HepG2 (cell line): Measurements from ENCODE around the gene SERPINE2. TPM values are rescaled to one million over a fixed set of nuclear protein-coding genes. Genes with fewer than 3 reads are reported as not detected.

Experiments used
- ESRRA ChIP-seq: sonication (generic); formaldehyde crosslinking; IDR thresholded peaks from 2 replicates; pipeline ENCODE4 v1.5.1; 2020; ENCODE audit warnings: mild to moderate bottlenecking, low read depth, missing genetic modification reagents
- ETV6 ChIP-seq: sonication (generic); formaldehyde crosslinking; conservative IDR thresholded peaks from 2 replicates; pipeline ENCODE4 v1.4.0; 2020; ENCODE audit warnings: missing genetic modification reagents
- MYC ChIP-seq: sonication (generic); formaldehyde crosslinking; IDR thresholded peaks from 2 replicates; pipeline ENCODE4 v1.9.0; 2021; ENCODE audit warnings: missing genetic modification reagents, borderline replicate concordance
- REL ChIP-seq: sonication (generic); formaldehyde crosslinking; conservative IDR thresholded peaks from 2 replicates; pipeline ENCODE4 v1.8.0; 2022; ENCODE audit warnings: mild to moderate bottlenecking, missing genetic modification reagents, moderate library complexity
- RFXAP ChIP-seq: sonication (generic); formaldehyde crosslinking; IDR thresholded peaks from 2 replicates; pipeline ENCODE4 v1.4.0; 2020; ENCODE audit warnings: missing genetic modification reagents, borderline replicate concordance
- SIX4 ChIP-seq: sonication (generic); formaldehyde crosslinking; IDR thresholded peaks from 2 replicates; pipeline ENCODE4 v1.4.0; 2020; ENCODE audit warnings: missing genetic modification reagents
- ZBTB38 ChIP-seq: sonication (generic); formaldehyde crosslinking; IDR thresholded peaks from 2 replicates; pipeline ENCODE4 v1.5.1; 2020; ENCODE audit warnings: mild to moderate bottlenecking, missing genetic modification reagents
- ZBTB46 ChIP-seq: sonication (generic); formaldehyde crosslinking; IDR thresholded peaks from 2 replicates; pipeline ENCODE4 v1.4.0; 2020; ENCODE audit warnings: mild to moderate bottlenecking, missing genetic modification reagents, borderline replicate concordance
- ZNF296 ChIP-seq: sonication (generic); formaldehyde crosslinking; conservative IDR thresholded peaks from 2 replicates; pipeline ENCODE4 v1.5.0; 2020; ENCODE audit warnings: mild to moderate bottlenecking, missing genetic modification reagents
- ZNF33B ChIP-seq: sonication (generic); formaldehyde crosslinking; IDR thresholded peaks from 2 replicates; pipeline ENCODE4 v1.5.1; 2020; ENCODE audit warnings: mild to moderate bottlenecking, missing genetic modification reagents
- ZNF407 ChIP-seq: sonication (generic); formaldehyde crosslinking; IDR thresholded peaks from one replicate; pipeline ENCODE4 v1.5.1; 2020; ENCODE audit warnings: mild to moderate bottlenecking, missing genetic modification reagents; ENCODE audit errors: not compliant biosample characterization
- ZNF446 ChIP-seq: sonication (generic); formaldehyde crosslinking; IDR thresholded peaks from 2 replicates; pipeline ENCODE4 v1.5.0; 2020; ENCODE audit warnings: mild to moderate bottlenecking, missing genetic modification reagents
- ZNF451 ChIP-seq: sonication (generic); formaldehyde crosslinking; IDR thresholded peaks from 2 replicates; pipeline ENCODE4 v1.5.0; 2020; ENCODE audit warnings: mild to moderate bottlenecking, missing genetic modification reagents
- ZNF546 ChIP-seq: sonication (generic); formaldehyde crosslinking; conservative IDR thresholded peaks from 2 replicates; pipeline ENCODE4 v1.8.1; 2023; ENCODE audit warnings: mild to moderate bottlenecking, missing genetic modification reagents
- ZNF800 ChIP-seq: sonication (generic); formaldehyde crosslinking; IDR thresholded peaks from 2 replicates; pipeline ENCODE4 v1.4.0; 2020; ENCODE audit warnings: missing genetic modification reagents
- polyA plus RNA-seq, 8 experiments: library from polyadenylated mRNA; depleted of rRNA in 3 of 8; stranded (reverse) in 7 of 8; unstranded in 1 of 8; fragments of >200 nt; fragmentation: Illumina TruSeq in 4 of 8; extraction: Trizol in 4 of 8; gene quantifications; 2 replicates each; pipeline versions ENCODE4 v1.2.1 to v1.2.3, GENCODE V29; 2011 to 2016; ENCODE audit warnings: low read depth in 4 of 8, missing spikeins in 1 of 8, mixed read lengths in 1 of 8; ENCODE audit not compliant: insufficient read depth in 1 of 8
- total RNA-seq, 5 experiments: library from RNA; depleted of rRNA; stranded (reverse); fragments of >200 nt; fragmentation: Illumina TruSeq; extraction: Trizol; gene quantifications; 2 replicates each; pipeline ENCODE4 v1.2.3, GENCODE V29; 2016; ENCODE audit warnings: low read depth in 1 of 5

SERPINE2 gene
- total and polyA plus RNA-seq, 2 of the 13 experiments (the other 11 are each of a cell fraction or from before 2014, with no cell fraction given) = 7.9 to 18.1 TPM

DNA sequence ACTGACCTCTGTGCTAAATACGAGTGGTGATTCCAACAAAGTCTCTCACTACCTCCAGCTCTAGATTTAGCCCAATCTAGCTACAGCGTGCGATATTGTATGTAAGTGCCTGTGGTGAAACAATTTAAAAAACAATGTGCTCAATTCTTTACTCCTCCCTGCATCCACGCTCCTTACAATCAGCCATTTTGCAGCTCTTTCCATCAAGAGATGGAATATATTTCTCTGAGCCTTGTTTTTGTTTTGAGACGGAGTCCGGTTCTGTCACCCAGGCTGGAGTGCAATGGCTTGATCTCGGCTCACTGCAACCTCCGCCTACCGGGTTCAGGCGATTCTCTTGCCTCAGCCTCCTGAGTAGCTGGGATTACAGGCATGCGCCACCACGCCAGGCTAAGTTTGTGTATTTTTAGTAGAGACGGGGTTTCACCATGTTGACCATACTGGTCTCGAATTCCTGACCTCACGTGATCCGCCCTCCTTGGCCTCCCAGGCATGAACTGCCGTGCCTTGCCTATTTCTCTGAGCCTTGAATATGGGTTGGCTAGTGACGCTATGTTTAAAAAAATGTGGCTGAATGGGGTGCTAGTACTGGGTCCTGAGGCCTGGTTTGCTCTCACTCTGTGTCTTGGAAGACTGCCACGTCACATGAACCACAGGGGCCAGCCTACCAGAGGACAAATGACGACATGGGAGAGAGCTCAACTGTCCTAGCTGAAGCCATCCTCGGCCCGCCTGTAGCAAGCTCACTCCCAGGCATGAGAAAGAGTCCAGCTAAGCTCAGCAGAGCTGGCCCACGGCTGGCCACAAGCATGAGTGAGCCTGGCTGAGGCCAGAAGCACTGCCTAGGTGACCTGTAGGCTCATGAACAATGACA lies 108.7 kb downstream of the SERPINE2 start (continued):
- peak; percentile 71 for TF ChIP-seq ZNF407 (CRISPR knock-in tag)
- no peak for TF ChIP-seq REL (CRISPR knock-in tag)
- peak; percentile 70 for TF ChIP-seq ESRRA (CRISPR knock-in tag)
- peak; percentile 84 for TF ChIP-seq RFXAP (CRISPR knock-in tag)
- TF ChIP-seq ZNF33B (CRISPR knock-in tag) = no peak; the same call in 1 of the 2 replicates
- peak; percentile 79; the same call in 1 of the 2 replicates for TF ChIP-seq ZBTB38
- peak; percentile 89; the same call in 1 of the 2 replicates for TF ChIP-seq ZNF546 (CRISPR knock-in tag)
- TF ChIP-seq ZNF296 (CRISPR knock-in tag) = peak; percentile 65; the same call in 1 of the 2 replicates
- no peak for TF ChIP-seq ETV6 (CRISPR knock-in tag)
- TF ChIP-seq SIX4 (CRISPR knock-in tag) = peak; percentile 81
- peak; percentile 95; the same call in 1 of the 2 replicates for TF ChIP-seq ZBTB46
- TF ChIP-seq ZNF800 (CRISPR knock-in tag) = no peak
- peak; percentile 55; the same call in 1 of the 2 replicates for TF ChIP-seq ZNF446 (CRISPR knock-in tag)
- peak; percentile 51; the same call in 1 of the 2 replicates for TF ChIP-seq ZNF451 (CRISPR knock-in tag)
- TF ChIP-seq MYC (CRISPR knock-in tag) = peak; percentile 69; the same call in 1 of the 2 replicates
